Fibroblast of lung (primary cell): ENCODE data around the gene IZUMO2.

Source experiments
- EZH2 ChIP-seq: IDR thresholded peaks from 2 replicates; pipeline ENCODE4 v1.5.1; 2012; ENCODE audit warnings: low read length, control low read depth, mild to moderate bottlenecking; ENCODE audit errors: missing control alignments
- TF ChIP-seq, protein P1 (sequence below), 2 donors: IDR thresholded peaks in 1 of 2; conservative IDR thresholded peaks in 1 of 2; 1 replicate in 1 of 2; 2 replicates in 1 of 2; pipeline ENCODE4 v1.5.1; 2011 to 2012; ENCODE audit warnings: low read length in 2 of 2, control low read depth in 1 of 2, inconsistent platforms in 1 of 2, low read depth in 1 of 2, mild to moderate bottlenecking in 1 of 2

- TF ChIP-seq, protein P1, sequence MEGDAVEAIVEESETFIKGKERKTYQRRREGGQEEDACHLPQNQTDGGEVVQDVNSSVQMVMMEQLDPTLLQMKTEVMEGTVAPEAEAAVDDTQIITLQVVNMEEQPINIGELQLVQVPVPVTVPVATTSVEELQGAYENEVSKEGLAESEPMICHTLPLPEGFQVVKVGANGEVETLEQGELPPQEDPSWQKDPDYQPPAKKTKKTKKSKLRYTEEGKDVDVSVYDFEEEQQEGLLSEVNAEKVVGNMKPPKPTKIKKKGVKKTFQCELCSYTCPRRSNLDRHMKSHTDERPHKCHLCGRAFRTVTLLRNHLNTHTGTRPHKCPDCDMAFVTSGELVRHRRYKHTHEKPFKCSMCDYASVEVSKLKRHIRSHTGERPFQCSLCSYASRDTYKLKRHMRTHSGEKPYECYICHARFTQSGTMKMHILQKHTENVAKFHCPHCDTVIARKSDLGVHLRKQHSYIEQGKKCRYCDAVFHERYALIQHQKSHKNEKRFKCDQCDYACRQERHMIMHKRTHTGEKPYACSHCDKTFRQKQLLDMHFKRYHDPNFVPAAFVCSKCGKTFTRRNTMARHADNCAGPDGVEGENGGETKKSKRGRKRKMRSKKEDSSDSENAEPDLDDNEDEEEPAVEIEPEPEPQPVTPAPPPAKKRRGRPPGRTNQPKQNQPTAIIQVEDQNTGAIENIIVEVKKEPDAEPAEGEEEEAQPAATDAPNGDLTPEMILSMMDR (conservative IDR thresholded peaks at IDR 0.05 in 1 of 2, IDR thresholded peaks at IDR 0.05 in 1 of 2; ENCODE audit: low read depth in 1 of 2, low read length in 2 of 2) = no peak
- no peak for TF ChIP-seq EZH2
Measured at GRCh38 chr19:50154529-50154928, 8.6 kb downstream of the IZUMO2 start.
